ENCODE measurements around the gene ADAMTSL3.

The ADAMTSL3 gene

DNA sequence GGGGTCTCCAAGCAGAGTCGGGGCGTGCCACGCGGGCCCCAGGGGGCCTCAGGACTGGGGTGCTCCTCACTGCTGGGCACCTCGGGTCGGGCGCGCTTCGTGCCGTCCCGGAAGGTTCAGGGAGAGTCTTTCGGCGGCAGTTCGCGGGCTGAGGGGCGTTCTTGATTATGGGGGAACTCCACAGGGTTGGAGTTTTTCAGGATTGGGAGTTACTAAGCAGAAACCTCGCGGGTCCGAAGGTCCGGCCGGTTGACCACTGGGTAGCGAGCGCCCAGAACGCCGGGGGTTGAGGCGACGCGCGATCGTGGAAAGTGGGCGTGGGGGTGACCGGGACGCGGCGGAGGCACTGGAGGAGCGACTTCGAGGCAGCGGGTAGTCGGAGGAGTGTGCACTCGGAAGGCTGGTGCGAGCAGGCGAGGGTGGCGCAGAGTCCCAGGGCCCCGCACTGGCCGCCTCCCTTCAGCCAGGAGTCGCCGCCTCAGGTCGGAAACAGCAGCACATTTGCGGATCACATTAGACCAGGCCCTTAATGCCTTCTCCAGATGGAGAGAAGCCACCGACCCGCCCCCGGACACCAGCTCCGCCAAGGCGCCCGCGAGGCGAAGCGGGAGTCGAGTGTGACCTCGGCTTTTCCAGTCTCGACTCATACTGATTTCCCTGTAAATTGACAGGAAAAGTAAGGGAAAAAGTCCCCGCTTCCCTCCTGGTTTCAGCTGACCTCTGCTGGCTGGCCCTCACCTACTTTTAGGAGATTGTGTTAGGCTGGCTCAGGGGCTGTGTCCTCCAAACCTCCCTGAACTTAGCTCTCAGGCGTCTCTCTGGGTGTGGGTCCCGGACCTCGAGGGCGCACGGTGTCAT lies 685 bp downstream of the ADAMTSL3 start:
- no peak for DNase-seq (ENCODE audit: low spot score)

DNA sequence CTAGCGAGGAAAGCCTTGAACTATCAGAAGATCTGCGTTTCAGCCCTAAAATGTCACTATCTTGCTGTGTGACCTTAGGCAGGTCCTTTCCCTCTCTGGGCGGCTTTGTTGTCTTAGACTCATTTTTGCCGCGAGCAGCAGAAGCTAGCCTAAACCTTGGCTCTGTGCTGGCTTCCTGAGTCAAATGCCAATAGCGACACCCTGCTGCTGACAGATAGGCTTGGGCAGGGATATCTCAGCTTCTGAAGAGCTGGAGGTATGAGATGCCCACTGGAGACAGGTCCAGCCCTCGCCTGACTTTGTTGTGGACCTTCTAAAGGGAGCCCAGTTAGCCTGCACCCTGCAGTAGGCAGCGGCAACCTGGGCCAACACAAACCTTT lies 1.3 kb downstream of the ADAMTSL3 start:
- no peak for DNase-seq (ENCODE audit: low spot score)

DNA sequence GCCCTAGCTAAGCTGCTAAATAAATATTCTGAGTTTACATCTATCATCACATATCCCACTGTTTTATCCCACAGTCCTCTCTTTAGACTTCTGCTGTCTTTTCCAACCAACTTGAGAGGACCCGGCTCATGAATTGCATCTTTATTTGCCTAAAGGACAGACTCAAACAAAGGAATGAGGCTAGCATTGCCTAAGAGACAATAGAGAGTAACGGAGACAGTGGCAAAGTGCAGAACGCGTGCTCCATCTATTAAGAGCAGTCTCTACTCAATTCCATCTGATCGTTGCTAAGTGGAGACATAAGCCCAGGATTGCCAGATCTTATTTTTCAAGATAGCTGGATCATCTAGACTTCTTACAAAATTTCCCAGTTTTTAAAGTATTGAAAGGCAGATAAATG lies 2.3 kb downstream of the ADAMTSL3 start:
- no peak for DNase-seq (ENCODE audit: low spot score)

DNA sequence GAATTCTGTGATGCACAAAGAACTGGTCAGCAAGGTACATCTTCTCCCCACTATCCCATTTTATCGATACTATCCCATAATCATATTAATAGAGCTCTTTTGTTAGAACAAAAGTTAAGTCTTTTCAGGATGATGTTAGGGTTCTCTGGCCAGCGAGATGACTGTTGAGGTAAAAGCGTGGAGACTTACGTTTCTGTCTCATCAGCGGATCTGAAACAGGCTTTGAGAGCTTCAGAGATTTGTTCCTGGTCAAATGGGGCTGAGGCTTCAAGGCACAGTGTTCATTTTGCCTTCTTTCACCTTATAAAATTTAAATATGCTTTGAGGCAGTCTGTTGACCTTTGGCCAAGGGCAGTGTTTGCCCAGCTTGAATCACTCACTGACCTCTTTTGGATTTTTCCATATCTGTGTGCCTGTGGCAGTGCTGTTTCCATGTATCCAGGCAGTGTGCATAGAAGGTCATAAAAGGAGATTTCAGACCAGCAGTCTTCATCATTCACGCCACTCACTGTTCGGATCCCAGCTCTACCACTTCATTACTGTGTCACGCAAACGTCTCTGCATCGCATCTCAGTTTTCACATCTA lies 3.1 kb downstream of the ADAMTSL3 start:
- DNase-seq (ENCODE audit: low spot score): no peak

DNA sequence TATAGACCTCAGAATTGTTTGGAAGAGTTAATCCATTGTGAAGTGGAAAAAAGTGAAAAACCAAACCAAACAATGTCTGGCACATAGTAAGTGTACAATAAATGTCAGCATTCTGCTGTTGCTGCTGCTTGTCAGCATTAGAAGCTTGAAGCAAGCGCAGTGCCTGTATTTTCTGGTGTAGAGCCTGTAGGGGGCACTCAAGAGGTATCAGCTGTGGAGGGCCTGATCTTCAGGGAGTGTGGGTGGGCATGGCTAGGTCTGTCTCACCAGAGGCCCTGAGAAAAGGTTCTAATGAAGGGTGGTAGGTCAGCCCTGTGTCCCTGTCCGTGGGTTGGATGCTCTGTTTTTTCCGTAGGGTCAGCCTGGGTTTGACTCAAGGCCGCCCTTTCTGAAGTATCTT lies 3.6 kb downstream of the ADAMTSL3 start:
- DNase-seq (ENCODE audit: low spot score): no peak

DNA sequence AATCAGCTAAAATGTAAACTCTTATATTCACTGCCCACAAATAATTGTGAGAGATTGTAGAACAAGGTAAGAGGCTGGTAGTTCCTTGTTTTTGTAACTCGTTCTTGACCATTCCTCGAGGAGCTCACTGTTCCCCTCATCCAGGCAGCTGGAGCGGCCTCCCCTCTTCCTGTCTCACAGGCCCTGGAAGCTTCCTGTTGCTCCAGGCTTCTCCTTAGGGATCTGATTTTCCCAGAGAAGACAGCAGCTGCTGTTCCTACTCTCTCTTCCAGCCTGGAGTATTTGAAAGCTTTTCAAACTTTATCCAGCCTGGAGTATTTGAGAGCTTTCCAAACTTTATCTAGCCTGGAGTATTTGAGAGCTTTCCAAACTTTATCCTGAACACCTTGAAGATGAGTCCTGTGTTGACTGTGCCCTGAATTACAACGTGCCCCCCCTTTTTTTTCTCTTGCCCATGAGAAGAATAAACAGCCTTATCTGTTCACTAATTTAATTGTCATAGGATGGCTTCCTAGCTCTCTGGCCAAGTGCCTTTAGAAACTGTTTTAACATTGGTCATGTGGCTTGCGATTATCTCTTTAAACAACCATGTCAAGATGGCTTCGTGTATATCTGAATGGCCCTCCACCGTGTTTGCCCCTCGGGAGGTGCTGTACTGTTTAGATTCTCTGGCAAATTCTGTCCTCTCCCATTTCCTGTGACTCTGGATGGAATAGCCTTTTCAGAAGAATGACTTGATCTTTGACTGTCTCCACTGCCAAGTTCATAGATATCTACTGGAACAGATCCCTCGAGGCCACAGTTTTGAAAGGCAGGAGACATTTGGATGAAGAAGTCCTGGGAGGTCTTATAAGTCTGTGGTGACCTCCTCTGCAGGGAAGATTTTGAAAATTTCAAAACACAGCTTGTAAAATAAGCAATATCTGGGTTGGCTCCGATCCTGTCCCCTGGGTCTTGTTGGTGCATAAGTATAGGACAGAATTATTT lies 4.8 kb downstream of the ADAMTSL3 start:
- no peak for DNase-seq (ENCODE audit: low spot score)

DNA sequence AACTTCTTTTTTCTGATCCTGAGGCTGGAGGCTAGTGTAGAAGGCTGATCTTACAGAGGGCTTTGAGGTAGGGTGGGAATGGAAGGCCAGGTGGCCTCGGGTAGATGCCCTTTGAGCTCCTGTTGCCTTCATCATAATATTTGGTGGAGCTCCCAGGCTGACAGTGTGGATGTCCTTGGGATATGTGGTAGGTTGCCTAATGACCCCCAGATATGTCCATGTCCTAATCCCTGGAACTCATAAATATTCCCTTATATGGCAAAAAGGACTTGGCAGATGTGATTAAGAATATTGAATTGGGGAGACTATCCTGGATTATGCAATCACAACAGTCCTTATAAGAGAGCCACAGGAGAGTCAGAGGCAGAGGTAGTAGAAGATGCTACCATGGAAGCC lies 5.5 kb downstream of the ADAMTSL3 start:
- no peak for DNase-seq (ENCODE audit: low spot score)

DNA sequence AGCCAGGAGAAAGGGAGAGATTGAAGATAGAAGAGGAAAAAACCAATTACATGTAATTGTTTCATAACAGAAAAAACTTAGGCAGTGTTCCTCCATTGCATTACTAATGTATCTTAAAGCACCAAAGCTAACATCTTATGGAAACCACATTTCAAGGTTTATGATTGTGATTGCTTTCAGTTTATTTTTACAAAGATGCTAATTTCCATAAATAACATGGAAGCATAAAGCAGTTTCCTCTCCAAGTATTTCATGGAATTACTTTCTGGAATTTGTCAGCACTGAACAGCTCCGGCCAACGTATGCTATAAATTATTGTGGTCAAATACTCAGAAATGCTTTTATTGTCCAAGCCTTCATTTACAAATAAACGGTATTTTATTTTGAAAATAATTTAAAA lies 11.6 kb downstream of the ADAMTSL3 start:
- DNase-seq (ENCODE audit: low spot score): no peak

DNA sequence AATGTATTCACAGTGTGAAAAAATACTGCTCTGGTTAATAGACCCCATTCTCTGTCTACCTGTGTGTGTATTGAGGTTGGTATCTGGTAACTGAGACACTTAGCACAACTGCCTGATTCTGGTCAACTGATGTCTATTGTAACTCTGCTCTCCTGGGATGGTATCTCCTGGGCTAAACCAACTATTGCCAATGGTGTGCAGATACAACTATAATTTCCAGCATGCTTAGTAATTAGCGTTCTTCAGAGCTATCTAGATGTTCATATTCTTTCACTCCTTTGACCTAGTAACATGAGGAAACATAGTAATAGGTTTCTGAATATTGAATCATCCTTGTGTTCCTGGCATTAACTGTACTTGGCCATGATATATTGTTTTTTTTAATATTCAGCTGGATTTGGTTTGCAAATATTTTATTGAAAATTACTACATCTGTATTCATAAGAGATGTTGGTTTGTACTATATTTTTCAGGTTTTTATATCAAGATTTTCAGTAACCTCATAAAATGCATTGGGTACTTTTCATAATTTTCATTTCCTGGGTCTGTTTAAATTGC lies 16.8 kb downstream of the ADAMTSL3 start:
- no peak for DNase-seq (ENCODE audit: low spot score)

DNA sequence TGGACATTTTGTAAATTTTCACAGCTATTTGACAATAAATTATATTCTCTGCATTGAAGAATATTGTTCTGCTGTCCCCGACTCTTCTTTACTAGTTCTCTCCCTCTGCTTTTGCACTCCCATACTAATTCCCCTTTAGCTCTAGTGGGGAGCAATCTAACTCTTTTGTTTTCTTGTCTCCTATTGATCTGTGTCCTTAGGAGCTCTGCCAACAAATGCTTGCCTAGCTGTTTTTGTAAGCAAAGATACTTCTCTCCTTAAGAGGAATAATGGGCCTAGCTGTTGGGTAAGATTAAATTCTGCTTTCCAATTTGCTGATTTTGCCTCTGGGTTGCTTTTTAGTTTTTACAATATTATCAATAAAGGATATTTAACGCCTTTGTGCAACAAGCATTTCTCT lies 17.7 kb downstream of the ADAMTSL3 start:
- no peak for DNase-seq (ENCODE audit: low spot score)

DNA sequence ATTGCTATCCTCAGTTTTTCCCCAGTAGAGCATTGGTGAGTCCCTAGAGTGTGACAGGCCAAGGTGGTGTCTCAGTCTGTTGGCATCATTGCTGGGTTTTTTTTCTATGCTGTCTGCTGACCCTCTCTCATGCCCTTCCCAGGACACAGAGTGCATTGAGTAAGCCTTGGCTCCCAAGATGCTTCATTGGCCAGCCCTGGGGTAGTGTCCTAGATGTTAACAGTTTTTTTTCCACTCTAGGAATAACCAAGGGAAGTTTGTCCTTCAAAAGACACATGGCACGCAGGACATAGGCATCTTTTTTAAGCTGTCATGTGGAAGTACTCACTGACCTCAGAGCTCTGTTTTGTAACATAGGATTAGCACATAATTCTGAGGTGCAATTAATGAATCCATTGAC lies 19.5 kb downstream of the ADAMTSL3 start:
- DNase-seq (ENCODE audit: low spot score): no peak

DNA sequence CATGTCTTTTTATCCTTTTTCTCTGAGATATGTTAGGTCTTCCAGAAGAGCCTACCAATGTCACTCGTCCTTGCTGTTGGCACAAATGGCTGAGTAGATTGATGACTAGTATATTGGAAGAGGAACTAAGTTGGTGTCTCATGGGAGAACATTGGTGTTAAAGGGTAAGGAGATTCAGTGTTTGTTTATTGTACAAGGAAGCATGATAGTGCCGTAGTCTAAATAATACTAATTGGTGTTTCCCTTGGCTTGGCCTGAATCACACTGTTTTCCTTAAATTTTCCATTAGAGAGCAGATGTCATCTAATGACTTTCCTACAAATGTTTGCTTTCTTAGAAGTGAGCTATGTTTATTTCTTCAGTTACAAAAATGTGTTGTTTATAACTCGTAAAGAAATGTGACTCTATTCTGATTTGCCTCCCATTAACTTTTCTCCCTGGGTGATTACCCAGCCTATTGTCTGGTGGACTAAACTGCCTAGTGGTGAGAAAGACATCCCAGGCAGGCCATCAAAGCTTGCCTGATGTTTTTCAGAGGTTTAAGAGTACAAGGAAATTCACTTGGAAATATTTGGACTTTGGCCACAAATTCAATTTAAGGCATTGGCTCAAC lies 28.7 kb downstream of the ADAMTSL3 start:
- DNase-seq (ENCODE audit: low spot score): no peak

DNA sequence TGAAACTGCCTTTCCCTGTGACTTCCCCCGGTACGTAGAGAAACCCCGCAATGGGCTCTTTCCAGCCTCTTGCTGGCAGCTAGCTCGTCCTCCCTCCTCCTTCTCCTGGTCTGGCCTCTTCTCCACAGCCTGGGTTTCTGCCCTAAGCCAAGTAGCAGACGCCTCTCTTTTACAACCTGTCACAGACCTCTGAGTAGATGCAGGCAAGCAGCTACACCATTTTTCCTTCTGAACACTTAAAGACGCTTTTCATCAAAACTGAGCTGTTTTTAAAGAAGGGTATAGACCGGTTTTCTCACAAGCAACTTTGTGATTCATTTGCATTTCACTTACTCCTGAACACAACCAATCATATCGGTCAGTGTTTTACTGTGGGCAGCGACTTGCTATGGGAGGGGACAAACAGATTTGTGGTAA lies 32.0 kb downstream of the ADAMTSL3 start:
- DNase-seq (ENCODE audit: low spot score): no peak

DNA sequence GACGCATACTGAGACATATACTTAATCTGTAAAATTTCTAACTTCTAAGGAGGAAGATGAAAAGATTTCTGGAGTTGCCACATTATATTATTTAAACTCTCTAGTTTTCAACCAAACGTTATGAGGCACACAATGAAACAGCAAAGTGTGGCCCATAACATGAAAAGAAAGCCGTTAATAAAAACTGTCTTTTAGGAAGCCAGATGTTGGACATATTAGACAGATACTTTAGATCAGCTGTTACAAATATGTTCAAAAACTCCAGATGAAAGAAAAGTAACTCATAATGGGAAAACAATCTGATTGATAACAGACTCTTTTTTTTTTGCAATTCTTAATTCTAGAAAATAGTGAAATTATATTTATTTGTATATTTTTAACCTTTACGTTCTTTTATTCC lies 34.3 kb downstream of the ADAMTSL3 start:
- no peak for DNase-seq (ENCODE audit: low spot score)

DNA sequence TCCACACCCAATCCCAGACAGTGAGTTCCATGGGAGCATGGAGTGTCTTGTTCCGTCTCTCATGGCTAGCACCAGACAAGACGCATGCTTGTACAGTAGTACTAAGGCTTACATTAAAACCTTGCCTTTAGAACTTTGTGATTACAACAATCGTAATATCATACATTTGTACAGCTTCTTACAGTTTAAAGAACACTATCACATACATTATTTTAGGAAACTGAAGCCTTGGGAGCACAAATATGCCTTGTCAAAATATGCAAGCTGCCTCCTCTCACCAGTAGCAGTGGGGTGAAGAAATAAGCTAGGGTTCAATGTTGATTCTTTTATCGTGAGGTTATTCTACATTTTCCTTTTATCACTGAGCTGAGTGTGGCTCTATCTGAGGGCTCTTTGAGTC lies 36.8 kb downstream of the ADAMTSL3 start:
- DNase-seq (ENCODE audit: low spot score): no peak

DNA sequence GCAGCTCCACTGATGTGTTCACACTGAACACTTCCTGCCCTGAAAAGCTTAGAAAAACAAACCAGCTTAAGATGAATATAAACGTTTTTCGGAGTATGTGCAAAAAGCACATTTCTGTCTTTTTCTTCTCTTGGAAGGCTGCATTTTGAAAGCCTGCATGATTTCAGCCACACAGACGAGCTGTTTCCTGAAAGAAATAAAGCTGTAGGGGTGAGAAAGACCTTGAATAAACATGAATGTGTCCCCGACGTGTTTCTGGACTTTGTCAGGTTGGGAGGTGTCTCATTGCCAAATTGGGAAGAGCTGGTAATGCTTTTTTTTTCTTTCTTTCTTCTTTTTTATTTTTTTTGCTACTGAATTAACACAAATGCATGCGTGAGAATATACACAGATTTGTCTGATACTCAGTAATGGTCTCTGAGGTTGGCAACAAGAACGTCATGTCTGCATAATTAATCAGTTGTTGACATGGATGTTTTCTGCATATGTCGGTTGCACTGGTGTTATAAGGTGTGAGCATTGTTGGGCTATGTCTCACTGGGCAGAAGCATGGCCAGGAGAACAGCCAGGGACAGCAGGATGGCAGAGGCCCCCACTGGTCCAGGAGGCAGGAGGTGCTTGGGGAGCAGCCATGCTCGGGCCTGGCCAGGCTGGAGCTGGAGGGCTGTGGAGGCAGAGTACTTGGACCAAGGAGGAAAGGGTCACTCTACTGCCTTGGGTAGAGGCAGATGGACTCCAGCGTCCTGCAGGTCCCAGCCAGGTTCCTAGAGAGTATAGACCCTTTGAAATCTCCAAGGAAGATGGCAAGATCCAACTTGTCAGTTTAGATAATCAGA lies 39.0 kb downstream of the ADAMTSL3 start:
- DNase-seq (ENCODE audit: low spot score): no peak

DNA sequence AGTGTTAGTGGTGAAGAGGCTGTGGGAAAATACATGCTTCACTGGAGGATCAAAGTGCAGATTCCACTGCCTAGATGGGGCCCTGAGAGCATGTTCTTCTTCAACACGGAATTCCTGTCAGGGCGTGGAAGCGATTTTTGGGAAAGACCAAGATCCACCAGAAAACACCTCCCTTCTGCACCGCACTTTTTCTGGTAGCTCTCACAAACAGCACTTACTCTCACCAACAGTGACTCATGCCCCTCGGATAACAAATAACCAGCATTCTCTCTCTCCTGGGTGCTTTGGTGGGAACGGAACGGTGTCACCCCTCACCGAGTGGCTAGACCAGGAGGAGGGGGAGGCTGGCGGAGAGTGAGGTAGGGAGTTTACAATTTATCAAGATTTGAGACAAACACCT lies 40.1 kb downstream of the ADAMTSL3 start:
- no peak for DNase-seq (ENCODE audit: low spot score)

DNA sequence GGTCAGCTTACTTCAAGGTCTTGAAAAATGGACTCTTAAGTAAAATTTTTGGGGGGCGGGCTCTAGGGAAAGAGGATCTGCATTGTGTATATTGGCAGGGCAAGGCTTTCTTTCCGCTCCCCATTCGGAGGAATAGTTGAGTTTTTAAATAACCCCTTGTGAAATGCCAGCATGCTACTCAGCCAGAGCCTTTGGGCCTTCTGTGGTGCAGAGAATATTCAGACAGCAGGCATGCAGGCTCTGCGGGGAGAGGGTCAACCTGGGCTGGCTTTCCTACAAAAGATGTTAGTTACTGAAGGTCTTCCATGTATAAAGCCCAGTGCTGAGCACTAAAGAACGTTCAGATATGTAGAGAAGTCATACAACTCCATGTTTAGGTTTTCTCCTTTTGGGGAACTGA lies 40.6 kb downstream of the ADAMTSL3 start:
- DNase-seq (ENCODE audit: low spot score): no peak

DNA sequence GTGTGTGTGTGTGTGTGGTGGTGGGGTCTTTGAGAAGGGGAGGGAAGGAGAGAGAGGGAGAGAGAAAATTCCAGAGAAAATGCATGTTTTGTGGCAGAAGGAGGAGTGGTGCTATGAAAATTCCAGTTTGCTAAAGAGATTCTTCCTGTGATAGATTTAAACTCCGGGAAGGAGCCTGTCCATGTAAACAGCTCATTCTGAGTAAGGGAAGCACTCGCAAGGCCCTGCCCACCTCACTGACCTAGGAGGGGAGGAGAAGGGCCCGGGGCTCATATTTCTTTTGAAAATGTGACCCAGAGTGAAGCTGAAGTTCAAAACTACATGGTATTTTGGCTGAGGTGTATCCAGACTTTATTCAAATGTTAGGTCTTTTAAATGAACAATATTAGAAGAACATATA lies 41.3 kb downstream of the ADAMTSL3 start:
- no peak for DNase-seq (ENCODE audit: low spot score)

DNA sequence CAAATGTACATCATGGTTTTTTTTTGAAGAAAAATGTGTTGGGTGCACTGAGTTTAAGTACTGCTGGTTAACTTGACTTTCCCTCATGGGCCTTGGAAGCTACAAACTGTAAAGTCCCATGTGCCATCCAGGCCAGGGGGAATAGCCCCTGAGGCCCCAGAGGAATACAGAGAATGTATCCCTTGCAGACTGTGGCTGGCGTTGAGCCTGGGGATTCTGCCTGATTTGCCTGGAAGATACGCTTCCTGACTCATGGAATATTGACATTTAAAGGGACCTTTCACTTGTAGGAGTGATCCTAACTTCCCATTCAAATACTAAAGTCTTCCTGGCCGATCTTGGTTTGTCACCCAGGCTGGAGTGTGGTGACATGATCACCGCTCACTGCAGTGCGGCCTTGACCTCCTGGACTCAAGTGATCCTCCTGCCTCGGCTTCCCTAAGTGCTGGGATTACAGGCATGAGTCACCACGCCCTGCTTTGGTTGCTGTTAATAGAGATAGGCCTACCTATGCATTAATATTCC lies 42.0 kb downstream of the ADAMTSL3 start:
- DNase-seq (ENCODE audit: low spot score): no peak

DNA sequence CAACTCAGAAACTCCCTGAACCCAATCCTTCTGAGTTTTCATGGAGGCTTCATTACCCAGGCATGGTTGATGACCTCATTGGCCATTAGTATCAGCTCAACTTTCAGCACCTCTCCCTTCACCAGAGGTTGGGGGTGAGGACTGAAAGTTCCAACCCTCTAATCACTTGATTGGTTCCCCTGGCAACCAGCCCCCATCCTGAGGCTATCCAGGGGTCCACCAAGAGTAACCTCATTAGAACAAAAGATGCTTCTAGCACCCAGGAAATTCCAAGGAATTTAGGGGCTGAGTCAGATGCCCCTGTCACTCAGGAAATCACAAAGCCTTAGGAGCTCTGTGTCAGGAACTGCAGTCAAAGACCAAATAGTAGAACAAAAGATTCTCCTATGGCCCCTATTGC lies 43.8 kb downstream of the ADAMTSL3 start:
- DNase-seq (ENCODE audit: low spot score): no peak
